HL-60 (cell line): Measurements from ENCODE around the gene PLA2G4B.

ENCODE experiments used
- GABPA ChIP-seq: IDR thresholded peaks from 2 replicates; pipeline ENCODE4 v1.6.1; 2012; ENCODE audit warnings: low read depth
- POLR2AphosphoS5 ChIP-seq: IDR thresholded peaks from 2 replicates; pipeline ENCODE4 v1.6.1; 2012; ENCODE audit warnings: low read depth
- SPI1 ChIP-seq: IDR thresholded peaks from 2 replicates; pipeline ENCODE4 v1.6.1; 2012; ENCODE audit warnings: low read depth, mild to moderate bottlenecking, borderline replicate concordance
- TF ChIP-seq, protein P1 (sequence below): IDR thresholded peaks from one replicate; pipeline ENCODE4 v1.5.1; 2011; ENCODE audit warnings: low read length, control low read depth, inconsistent platforms; ENCODE audit not compliant: insufficient read depth
- TF ChIP-seq, protein P2 (sequence below): IDR thresholded peaks from 2 replicates; pipeline ENCODE4 v1.6.1; 2012; ENCODE audit warnings: low read depth; ENCODE audit not compliant: insufficient replicate concordance

GRCh38 chr15:41894791-41895463, 56.3 kb downstream of the PLA2G4B start:
- TF ChIP-seq, protein P1, sequence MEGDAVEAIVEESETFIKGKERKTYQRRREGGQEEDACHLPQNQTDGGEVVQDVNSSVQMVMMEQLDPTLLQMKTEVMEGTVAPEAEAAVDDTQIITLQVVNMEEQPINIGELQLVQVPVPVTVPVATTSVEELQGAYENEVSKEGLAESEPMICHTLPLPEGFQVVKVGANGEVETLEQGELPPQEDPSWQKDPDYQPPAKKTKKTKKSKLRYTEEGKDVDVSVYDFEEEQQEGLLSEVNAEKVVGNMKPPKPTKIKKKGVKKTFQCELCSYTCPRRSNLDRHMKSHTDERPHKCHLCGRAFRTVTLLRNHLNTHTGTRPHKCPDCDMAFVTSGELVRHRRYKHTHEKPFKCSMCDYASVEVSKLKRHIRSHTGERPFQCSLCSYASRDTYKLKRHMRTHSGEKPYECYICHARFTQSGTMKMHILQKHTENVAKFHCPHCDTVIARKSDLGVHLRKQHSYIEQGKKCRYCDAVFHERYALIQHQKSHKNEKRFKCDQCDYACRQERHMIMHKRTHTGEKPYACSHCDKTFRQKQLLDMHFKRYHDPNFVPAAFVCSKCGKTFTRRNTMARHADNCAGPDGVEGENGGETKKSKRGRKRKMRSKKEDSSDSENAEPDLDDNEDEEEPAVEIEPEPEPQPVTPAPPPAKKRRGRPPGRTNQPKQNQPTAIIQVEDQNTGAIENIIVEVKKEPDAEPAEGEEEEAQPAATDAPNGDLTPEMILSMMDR = no peak
- TF ChIP-seq, protein P2, sequence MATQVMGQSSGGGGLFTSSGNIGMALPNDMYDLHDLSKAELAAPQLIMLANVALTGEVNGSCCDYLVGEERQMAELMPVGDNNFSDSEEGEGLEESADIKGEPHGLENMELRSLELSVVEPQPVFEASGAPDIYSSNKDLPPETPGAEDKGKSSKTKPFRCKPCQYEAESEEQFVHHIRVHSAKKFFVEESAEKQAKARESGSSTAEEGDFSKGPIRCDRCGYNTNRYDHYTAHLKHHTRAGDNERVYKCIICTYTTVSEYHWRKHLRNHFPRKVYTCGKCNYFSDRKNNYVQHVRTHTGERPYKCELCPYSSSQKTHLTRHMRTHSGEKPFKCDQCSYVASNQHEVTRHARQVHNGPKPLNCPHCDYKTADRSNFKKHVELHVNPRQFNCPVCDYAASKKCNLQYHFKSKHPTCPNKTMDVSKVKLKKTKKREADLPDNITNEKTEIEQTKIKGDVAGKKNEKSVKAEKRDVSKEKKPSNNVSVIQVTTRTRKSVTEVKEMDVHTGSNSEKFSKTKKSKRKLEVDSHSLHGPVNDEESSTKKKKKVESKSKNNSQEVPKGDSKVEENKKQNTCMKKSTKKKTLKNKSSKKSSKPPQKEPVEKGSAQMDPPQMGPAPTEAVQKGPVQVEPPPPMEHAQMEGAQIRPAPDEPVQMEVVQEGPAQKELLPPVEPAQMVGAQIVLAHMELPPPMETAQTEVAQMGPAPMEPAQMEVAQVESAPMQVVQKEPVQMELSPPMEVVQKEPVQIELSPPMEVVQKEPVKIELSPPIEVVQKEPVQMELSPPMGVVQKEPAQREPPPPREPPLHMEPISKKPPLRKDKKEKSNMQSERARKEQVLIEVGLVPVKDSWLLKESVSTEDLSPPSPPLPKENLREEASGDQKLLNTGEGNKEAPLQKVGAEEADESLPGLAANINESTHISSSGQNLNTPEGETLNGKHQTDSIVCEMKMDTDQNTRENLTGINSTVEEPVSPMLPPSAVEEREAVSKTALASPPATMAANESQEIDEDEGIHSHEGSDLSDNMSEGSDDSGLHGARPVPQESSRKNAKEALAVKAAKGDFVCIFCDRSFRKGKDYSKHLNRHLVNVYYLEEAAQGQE = no peak
- no peak for TF ChIP-seq POLR2AphosphoS5
- TF ChIP-seq GABPA = no peak
- no peak for TF ChIP-seq SPI1
